Superior temporal gyrus (tissue), 1 donor: ENCODE results near the gene SERPINB12.
A peak's percentile ranks its signal among the peaks of the same experiment; 100 is the strongest.

Source experiments
- DNase-seq: peaks from one replicate; pipeline ENCODE4 v3.0.0-alpha.2; 2016; ENCODE audit errors: extremely low spot score

SERPINB12 gene

GRCh38 chr18:63542069-63542468 is at the start of gene SERPINB12:
Gene SERPINB12, plus strand, starts transcription at chr18:63542369. Its CDS starts 13,791 bp downstream, at chr18:63556160.
- DNase-seq, result no peak

GRCh38 chr18:63492851-63493250 is 49.3 kb upstream of the SERPINB12 start:
- DNase-seq, result no peak

GRCh38 chr18:63495675-63496074 is 46.5 kb upstream of the SERPINB12 start:
- DNase-seq, result no peak

- no peak for DNase-seq
These were observed 36.4 kb upstream of the SERPINB12 start for GRCh38 chr18:63505566-63506335.

GRCh38 chr18:63506336-63506646 is 35.9 kb upstream of the SERPINB12 start:
- no peak for DNase-seq

GRCh38 chr18:63508596-63508995 is 33.6 kb upstream of the SERPINB12 start:
- DNase-seq, result no peak

GRCh38 chr18:63511285-63511684 is 30.9 kb upstream of the SERPINB12 start:
- DNase-seq, result peak; percentile 52

- DNase-seq, result no peak
These were observed 27.8 kb upstream of the SERPINB12 start for GRCh38 chr18:63514326-63514725.

GRCh38 chr18:63514888-63515678 is 27.1 kb upstream of the SERPINB12 start:
- no peak for DNase-seq

GRCh38 chr18:63515801-63516200 is 26.4 kb upstream of the SERPINB12 start:
- no peak for DNase-seq

- DNase-seq, result peak; percentile 96
These were observed 23.8 kb upstream of the SERPINB12 start for GRCh38 chr18:63518178-63519012.

GRCh38 chr18:63520053-63520685 is 22.0 kb upstream of the SERPINB12 start:
- no peak for DNase-seq

- DNase-seq, result no peak
These were observed 18.5 kb upstream of the SERPINB12 start for GRCh38 chr18:63523660-63524059.

GRCh38 chr18:63527251-63527650 is 14.9 kb upstream of the SERPINB12 start:
- no peak for DNase-seq

GRCh38 chr18:63528863-63529492 is 13.2 kb upstream of the SERPINB12 start:
- no peak for DNase-seq

- DNase-seq, result no peak
These were observed 9.7 kb upstream of the SERPINB12 start for GRCh38 chr18:63532471-63532870.

- DNase-seq, result no peak
These were observed 7.6 kb upstream of the SERPINB12 start for GRCh38 chr18:63534615-63535014.

- DNase-seq, result no peak
These were observed 2.2 kb upstream of the SERPINB12 start for GRCh38 chr18:63539904-63540510.

- no peak for DNase-seq
These were observed 1.8 kb downstream of the SERPINB12 start for GRCh38 chr18:63544017-63544416.

- DNase-seq, result no peak
These were observed 2.8 kb downstream of the SERPINB12 start for GRCh38 chr18:63545000-63545399.

GRCh38 chr18:63550068-63550467 is 7.9 kb downstream of the SERPINB12 start:
- DNase-seq, result peak; percentile 19
